H9 (cell line): ENCODE data around the gene NAPSA. TPM values are rescaled to one million over a fixed set of nuclear protein-coding genes. Genes with fewer than 3 reads are reported as not detected.

Source experiments
- DNase-seq: peaks from one replicate; pipeline ENCODE4 v3.0.0-alpha.2; 2017
- H2AFZ ChIP-seq: one replicate; pipeline ENCODE4 v1.6.1; 2013; ENCODE audit warnings: mild to moderate bottlenecking, low read length, control low read depth, moderate library complexity
- H2AK5ac ChIP-seq: 2 replicates; pipeline ENCODE4 v1.6.1; 2013; ENCODE audit warnings: low read length, control low read depth, mixed read lengths; ENCODE audit not compliant: insufficient read length
- H2BK120ac ChIP-seq: one replicate; pipeline ENCODE4 v1.6.1; 2013; ENCODE audit warnings: low read depth, mild to moderate bottlenecking, low read length, control low read depth, inconsistent platforms; ENCODE audit not compliant: poor library complexity, severe bottlenecking
- H2BK12ac ChIP-seq: 2 replicates; pipeline ENCODE4 v1.6.1; 2013; ENCODE audit warnings: low read length, control low read depth, mixed read lengths, low read depth; ENCODE audit not compliant: insufficient read length
- H2BK15ac ChIP-seq: 2 replicates; pipeline ENCODE4 v1.6.1; 2013; ENCODE audit warnings: low read depth, low read length, control low read depth
- H2BK20ac ChIP-seq: one replicate; pipeline ENCODE4 v1.6.1; 2013; ENCODE audit warnings: low read depth, mild to moderate bottlenecking, low read length, control low read depth, inconsistent platforms; ENCODE audit not compliant: poor library complexity, severe bottlenecking
- H2BK5ac ChIP-seq: 2 replicates; pipeline ENCODE4 v1.6.1; 2013; ENCODE audit warnings: low read length, control low read depth, mixed read lengths; ENCODE audit not compliant: insufficient read length
- H3K14ac ChIP-seq: 2 replicates; pipeline ENCODE4 v1.6.1; 2013; ENCODE audit warnings: low read length, control low read depth; ENCODE audit not compliant: insufficient read depth
- H3K18ac ChIP-seq: 2 replicates; pipeline ENCODE4 v1.6.1; 2013; ENCODE audit warnings: low read depth, mild to moderate bottlenecking, mixed read lengths, low read length, control low read depth; ENCODE audit not compliant: insufficient read length
- H3K23ac ChIP-seq: 2 replicates; pipeline ENCODE4 v1.6.1; 2013; ENCODE audit warnings: low read length, control low read depth, mixed read lengths, low read depth; ENCODE audit not compliant: insufficient read length
- H3K23me2 ChIP-seq: 2 replicates; pipeline ENCODE4 v1.6.1; 2013; ENCODE audit warnings: low read depth, mild to moderate bottlenecking, mixed read lengths, low read length, control low read depth; ENCODE audit not compliant: insufficient read length, poor library complexity, severe bottlenecking
- H3K27ac ChIP-seq: 2 replicates; pipeline ENCODE4 v1.5.1; 2013; ENCODE audit warnings: low read length, control low read depth, mixed read lengths, low read depth; ENCODE audit not compliant: insufficient read length
- H3K27me3 ChIP-seq: 2 replicates; pipeline ENCODE4 v1.6.1; 2013; ENCODE audit warnings: low read length, control low read depth, inconsistent platforms; ENCODE audit not compliant: insufficient read depth
- H3K4ac ChIP-seq: 2 replicates; pipeline ENCODE4 v1.6.1; 2013; ENCODE audit warnings: low read depth, mild to moderate bottlenecking, control low read depth, inconsistent platforms, low read length, moderate library complexity
- H3K4me1 ChIP-seq: 2 replicates; pipeline ENCODE4 v1.6.1; 2013; ENCODE audit warnings: low read length, control low read depth, inconsistent platforms; ENCODE audit not compliant: insufficient read depth
- H3K4me2 ChIP-seq: 2 replicates; pipeline ENCODE4 v1.6.1; 2013; ENCODE audit warnings: low read length, control low read depth, mixed read lengths; ENCODE audit not compliant: insufficient read length, insufficient read depth
- H3K56ac ChIP-seq: 2 replicates; pipeline ENCODE4 v1.6.1; 2013; ENCODE audit warnings: low read depth, mild to moderate bottlenecking, mixed read lengths, low read length, control low read depth; ENCODE audit not compliant: insufficient read length
- H3K79me1 ChIP-seq: 2 replicates; pipeline ENCODE4 v1.6.1; 2013; ENCODE audit warnings: low read depth, mild to moderate bottlenecking, moderate library complexity, low read length, control low read depth, inconsistent platforms; ENCODE audit not compliant: insufficient read depth, poor library complexity, severe bottlenecking
- H3K79me2 ChIP-seq: 2 replicates; pipeline ENCODE4 v1.6.1; 2013; ENCODE audit warnings: low read length, control low read depth, inconsistent platforms; ENCODE audit not compliant: insufficient read depth
- H3K9ac ChIP-seq: 2 replicates; pipeline ENCODE4 v1.6.1; 2013; ENCODE audit warnings: low read length, control low read depth, mixed read lengths; ENCODE audit not compliant: insufficient read length; ENCODE audit errors: extremely low read depth
- H3K9me3 ChIP-seq: one replicate; pipeline ENCODE4 v1.6.1; 2013; ENCODE audit warnings: low read depth, low read length, inconsistent platforms; ENCODE audit not compliant: control insufficient read depth
- H3T11ph ChIP-seq: one replicate; pipeline ENCODE4 v1.6.1; 2013; ENCODE audit warnings: mild to moderate bottlenecking, low read length, control low read depth, inconsistent platforms
- H4K20me1 ChIP-seq: one replicate; pipeline ENCODE4 v1.6.1; 2013; ENCODE audit not compliant: control insufficient read depth, insufficient read length, insufficient read depth
- H4K5ac ChIP-seq: 2 replicates; pipeline ENCODE4 v1.6.1; 2013; ENCODE audit warnings: low read depth, mild to moderate bottlenecking, mixed read lengths, low read length, control low read depth; ENCODE audit not compliant: insufficient read length
- H4K8ac ChIP-seq: replicated peaks from 2 replicates; pipeline ENCODE4 v1.6.1; 2013; ENCODE audit warnings: low read length, control low read depth, mixed read lengths, low read depth; ENCODE audit not compliant: insufficient read length
- H4K91ac ChIP-seq: 2 replicates; pipeline ENCODE4 v1.6.1; 2013; ENCODE audit warnings: low read depth, mild to moderate bottlenecking, moderate library complexity, mixed read lengths, low read length, control low read depth; ENCODE audit not compliant: insufficient read length
- H3K27ac Mint-ChIP-seq, 3 experiments: 2 replicates in 2 of 3; 3 replicates in 1 of 3; pipeline ENCODE4 v1.8.0; 2020 to 2021; ENCODE audit warnings: mixed read lengths in 3 of 3, mild to moderate bottlenecking in 1 of 3, moderate library complexity in 1 of 3
- H3K27me3 Mint-ChIP-seq: 2 replicates; pipeline ENCODE4 v1.8.0; 2021; ENCODE audit warnings: low read depth, mild to moderate bottlenecking, moderate library complexity, mixed read lengths
- H3K36me3 Mint-ChIP-seq, 3 experiments: 2 replicates in 2 of 3; 3 replicates in 1 of 3; pipeline ENCODE4 v1.8.0; 2020 to 2021; ENCODE audit warnings: low read depth in 3 of 3, mixed read lengths in 3 of 3; ENCODE audit not compliant: insufficient read depth in 1 of 3
- H3K4me1 Mint-ChIP-seq, 2 experiments: 2 replicates each; pipeline ENCODE4 v1.8.0; 2020; ENCODE audit warnings: mixed read lengths in 2 of 2
- H3K4me3 Mint-ChIP-seq, 2 experiments: 2 replicates in 1 of 2; 3 replicates in 1 of 2; pipeline ENCODE4 v1.8.0; 2020 to 2021; ENCODE audit warnings: mild to moderate bottlenecking in 2 of 2, mixed read lengths in 2 of 2, moderate library complexity in 1 of 2
- H3K9me3 Mint-ChIP-seq, 2 experiments: 2 replicates in 1 of 2; 3 replicates in 1 of 2; pipeline ENCODE4 v1.8.0; 2020; ENCODE audit warnings: mild to moderate bottlenecking in 2 of 2, mixed read lengths in 2 of 2, moderate library complexity in 1 of 2
- WGBS: extraction: QIAGEN DNeasy Blood & Tissue Kit; methylation state at CpG from one replicate; pipeline ENCODE4 v1.1.7; 2013; ENCODE audit warnings: missing lambda C conversion rate, low lambda C conversion rate, mixed read lengths; ENCODE audit not compliant: insufficient read length; ENCODE audit errors: extremely low coverage; 5-methylcytosine and 5-hydroxymethylcytosine counted together
- total RNA-seq: library from RNA; stranded (reverse); gene quantifications from 2 replicates; pipeline ENCODE4 v1.2.1, GENCODE V29; 2021
- TF ChIP-seq, protein P1 (sequence below): fragments of 200-600 bp; sonication (generic); conservative IDR thresholded peaks from 3 replicates; pipeline ENCODE4 v1.8.0; 2021; ENCODE audit warnings: antibody characterized with exemption, mild to moderate bottlenecking

NAPSA gene
- total RNA-seq, 1 experiment from 2014 or later: 0.44 TPM

DNA sequence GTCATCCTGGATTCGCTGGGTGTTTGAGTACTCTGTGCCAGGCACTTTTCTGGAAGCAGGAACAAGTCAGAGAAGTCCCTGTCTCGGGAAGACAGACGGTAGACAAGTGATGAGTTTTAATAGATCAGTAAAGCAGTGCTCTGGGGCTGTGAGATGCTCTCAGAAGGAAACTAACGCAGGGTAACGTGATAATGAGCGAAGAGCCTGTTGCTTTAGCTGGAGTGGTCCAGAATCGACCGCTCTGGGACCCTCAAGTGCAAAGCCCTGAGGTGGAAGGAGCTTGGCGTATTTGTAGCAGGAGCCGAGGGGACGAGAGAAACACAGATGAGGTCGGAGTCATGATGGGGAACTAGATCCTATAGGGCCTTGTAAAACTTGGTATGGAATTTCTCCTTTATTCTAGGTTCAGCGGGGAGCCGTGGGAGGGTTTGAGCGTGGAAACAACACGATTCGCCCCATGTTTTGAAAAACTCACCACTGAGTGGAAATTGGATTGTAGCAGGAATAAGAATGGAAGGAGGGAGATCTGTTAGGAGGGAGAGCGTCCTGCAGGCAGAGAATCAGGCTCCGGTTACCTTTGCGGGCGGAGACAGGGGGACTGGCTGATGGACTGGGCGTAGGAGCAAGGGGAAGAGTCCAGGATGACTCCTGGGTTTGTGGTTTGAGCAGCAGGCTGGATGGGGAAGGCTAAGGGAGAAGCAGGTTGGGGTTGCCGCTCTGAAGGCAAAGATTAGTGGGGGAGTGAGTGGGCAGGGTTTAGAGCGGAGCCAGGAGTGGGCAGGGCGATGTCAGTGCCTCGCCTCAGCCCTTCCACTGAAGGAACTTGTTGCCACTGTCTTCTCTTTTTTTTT, 19.5 kb upstream of the NAPSA start:
- H3K9ac ChIP-seq: peak overlapping the region; percentile 86
- H3K4me1 Mint-ChIP-seq: peaks cover 15 to 17% of the 10 kb centered on the region in 2 experiments
- no peak overlapping the region for H3K56ac ChIP-seq
- H2BK12ac ChIP-seq: no peak overlapping the region
- no peak overlapping the region for H3K18ac ChIP-seq
- no peak overlapping the region for H2AFZ ChIP-seq
- no CpG with 5 or more reads among the region's 26 CpGs for WGBS
- no peak for DNase-seq
- H3K27ac Mint-ChIP-seq: peak overlapping the region in 2 of 3 experiments; percentile 93 to 99; a peak in 6 of 7 replicates
- no peak overlapping the region for H3K4ac ChIP-seq
- H3K4me3 Mint-ChIP-seq: peak overlapping the region; percentile 94
- H4K8ac ChIP-seq: no peak overlapping the region
- H3K27me3 Mint-ChIP-seq: no peaks in the 10 kb centered on the region; the same call in 1 of the 2 replicates
- H4K5ac ChIP-seq: no peak overlapping the region
- peaks cover 8% of the 10 kb centered on the region for H3K79me1 ChIP-seq
- no peak overlapping the region for H2BK20ac ChIP-seq
- no peak overlapping the region for H2BK120ac ChIP-seq
- no peak overlapping the region for H3K27ac ChIP-seq
- no peak overlapping the region; the same call in 1 of the 2 replicates for H3K14ac ChIP-seq
- H3K36me3 Mint-ChIP-seq: peaks cover 38 to 56% (median 44%) of the 10 kb centered on the region in 3 experiments
- H3K4me1 ChIP-seq: no peaks in the 10 kb centered on the region
- H2AK5ac ChIP-seq: no peak overlapping the region
- peaks cover 14% of the 10 kb centered on the region for H3K23me2 ChIP-seq
- H2BK15ac ChIP-seq: no peak overlapping the region
- no peaks in the 10 kb centered on the region for H3K27me3 ChIP-seq
- H3K9me3 ChIP-seq: no peaks in the 10 kb centered on the region
- peak overlapping the region; percentile 99 for H3K4me2 ChIP-seq
- H4K20me1 ChIP-seq: no peaks in the 10 kb centered on the region
- TF ChIP-seq, protein P1, sequence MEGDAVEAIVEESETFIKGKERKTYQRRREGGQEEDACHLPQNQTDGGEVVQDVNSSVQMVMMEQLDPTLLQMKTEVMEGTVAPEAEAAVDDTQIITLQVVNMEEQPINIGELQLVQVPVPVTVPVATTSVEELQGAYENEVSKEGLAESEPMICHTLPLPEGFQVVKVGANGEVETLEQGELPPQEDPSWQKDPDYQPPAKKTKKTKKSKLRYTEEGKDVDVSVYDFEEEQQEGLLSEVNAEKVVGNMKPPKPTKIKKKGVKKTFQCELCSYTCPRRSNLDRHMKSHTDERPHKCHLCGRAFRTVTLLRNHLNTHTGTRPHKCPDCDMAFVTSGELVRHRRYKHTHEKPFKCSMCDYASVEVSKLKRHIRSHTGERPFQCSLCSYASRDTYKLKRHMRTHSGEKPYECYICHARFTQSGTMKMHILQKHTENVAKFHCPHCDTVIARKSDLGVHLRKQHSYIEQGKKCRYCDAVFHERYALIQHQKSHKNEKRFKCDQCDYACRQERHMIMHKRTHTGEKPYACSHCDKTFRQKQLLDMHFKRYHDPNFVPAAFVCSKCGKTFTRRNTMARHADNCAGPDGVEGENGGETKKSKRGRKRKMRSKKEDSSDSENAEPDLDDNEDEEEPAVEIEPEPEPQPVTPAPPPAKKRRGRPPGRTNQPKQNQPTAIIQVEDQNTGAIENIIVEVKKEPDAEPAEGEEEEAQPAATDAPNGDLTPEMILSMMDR: 0 out of 3 replicates have a peak, but pooled peaks have one; percentile 8
- H3K9me3 Mint-ChIP-seq: no peaks in the 10 kb centered on the region; a peak in 2 of 5 replicates
- H2BK5ac ChIP-seq: no peak overlapping the region
- H3K23ac ChIP-seq: no peak overlapping the region
- H3K79me2 ChIP-seq: peaks cover 12% of the 10 kb centered on the region; the same call in 1 of the 2 replicates
- H4K91ac ChIP-seq: no peak overlapping the region
- no peak overlapping the region for H3T11ph ChIP-seq
